Loucy (cell line): ENCODE results near the gene PROZ.
A peak's percentile ranks its signal among the peaks of the same experiment; 100 is the strongest.

Experiments used
- H2AFZ ChIP-seq: fragments of 200-600 bp; sonication (generic); 2 replicates; pipeline ENCODE4 v1.6.0; 2016; ENCODE audit warnings: antibody characterized with exemption, mild to moderate bottlenecking, low read length, moderate library complexity
- H3F3A ChIP-seq: fragments of 200-600 bp; 2 replicates; pipeline ENCODE4 v1.6.0; 2016; ENCODE audit warnings: antibody characterized with exemption, low read depth, mild to moderate bottlenecking
- H3K27me3 ChIP-seq: fragments of 200-600 bp; sonication (generic); 2 replicates; pipeline ENCODE4 v1.6.1; 2014; ENCODE audit warnings: low read length, mild to moderate bottlenecking; ENCODE audit not compliant: insufficient read depth, poor library complexity, severe bottlenecking
- H3K36me3 ChIP-seq: fragments of 200-600 bp; sonication (generic); 2 replicates; pipeline ENCODE4 v1.6.1; 2016; ENCODE audit warnings: low read length; ENCODE audit not compliant: insufficient read depth
- H3K4me1 ChIP-seq: fragments of 200-600 bp; sonication (generic); 2 replicates; pipeline ENCODE4 v1.5.1; 2014; ENCODE audit warnings: low read length, mild to moderate bottlenecking; ENCODE audit not compliant: insufficient read depth, poor library complexity, severe bottlenecking
- H3K4me2 ChIP-seq: fragments of 200-600 bp; sonication (generic); 2 replicates; pipeline ENCODE4 v1.6.0; 2014; ENCODE audit warnings: antibody characterized with exemption, low read length, low read depth, mild to moderate bottlenecking; ENCODE audit not compliant: poor library complexity, severe bottlenecking
- H3K4me3 ChIP-seq: fragments of 200-600 bp; sonication (generic); 2 replicates; pipeline ENCODE4 v1.5.1; 2014; ENCODE audit warnings: low read length, mild to moderate bottlenecking, mixed read lengths; ENCODE audit not compliant: poor library complexity, severe bottlenecking
- H3K79me2 ChIP-seq: fragments of 200-600 bp; sonication (generic); 2 replicates; pipeline ENCODE4 v1.6.1; 2014; ENCODE audit warnings: low read length; ENCODE audit not compliant: insufficient read depth
- H3K9ac ChIP-seq: fragments of 200-600 bp; sonication (generic); 2 replicates; pipeline ENCODE4 v1.6.0; 2014; ENCODE audit warnings: mild to moderate bottlenecking, low read depth, low read length, moderate library complexity; ENCODE audit not compliant: poor library complexity, severe bottlenecking
- H3K9me2 ChIP-seq: fragments of 200-600 bp; sonication (generic); replicated peaks from 2 replicates; pipeline ENCODE4 v1.6.1; 2016; ENCODE audit warnings: low read depth, low read length, mixed read lengths
- H3K9me3 ChIP-seq: fragments of 200-600 bp; sonication (generic); 2 replicates; pipeline ENCODE4 v1.6.1; 2014; ENCODE audit warnings: mild to moderate bottlenecking, antibody characterized with exemption, low read length, low read depth; ENCODE audit not compliant: insufficient read depth
- H4K20me1 ChIP-seq: fragments of 200-600 bp; sonication (generic); 2 replicates; pipeline ENCODE4 v1.6.0; 2014; ENCODE audit warnings: antibody characterized with exemption, low read length, mild to moderate bottlenecking; ENCODE audit not compliant: insufficient read depth, poor library complexity, severe bottlenecking
- EZH2phosphoT487 ChIP-seq: fragments of 200-600 bp; IDR thresholded peaks from 2 replicates; pipeline ENCODE4 v1.6.1; 2018; ENCODE audit warnings: antibody characterized with exemption, mild to moderate bottlenecking, moderate library complexity, borderline replicate concordance
- TF ChIP-seq, protein P1 (sequence below): fragments of 200-600 bp; sonication (generic); conservative IDR thresholded peaks from 2 replicates; pipeline ENCODE4 v1.5.1; 2014; ENCODE audit warnings: mild to moderate bottlenecking, antibody characterized with exemption, low read length

The PROZ gene

DNA sequence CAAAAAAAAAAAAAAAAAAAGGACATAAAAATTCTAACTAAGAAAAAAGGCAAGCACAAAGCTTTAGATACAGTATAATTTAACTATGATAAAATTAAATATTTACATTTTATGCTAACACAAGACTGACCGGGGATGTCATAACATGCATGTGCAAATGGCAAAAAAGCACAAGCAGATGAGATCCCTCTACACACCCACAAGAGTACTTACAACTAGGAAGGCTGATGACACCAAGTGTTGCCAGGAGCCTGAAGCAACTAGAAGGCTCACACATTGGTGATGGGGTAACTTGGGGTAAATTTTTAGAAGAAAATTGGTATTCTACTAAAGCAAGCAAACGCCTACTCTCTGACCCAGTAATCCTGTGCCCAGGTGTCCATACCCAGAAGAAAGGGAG, 43.4 kb downstream of the PROZ start:
- no peak overlapping the region for H3K4me3 ChIP-seq
- H3K4me2 ChIP-seq, result peak overlapping the region; percentile 3
- H3K9ac ChIP-seq, result no peak overlapping the region
- no peaks in the 10 kb centered on the region for H3F3A ChIP-seq
- H3K27me3 ChIP-seq, result no peaks in the 10 kb centered on the region
- H4K20me1 ChIP-seq, result peaks cover 23% of the 10 kb centered on the region
- peaks cover 32% of the 10 kb centered on the region for H3K4me1 ChIP-seq
- TF ChIP-seq, protein P1, sequence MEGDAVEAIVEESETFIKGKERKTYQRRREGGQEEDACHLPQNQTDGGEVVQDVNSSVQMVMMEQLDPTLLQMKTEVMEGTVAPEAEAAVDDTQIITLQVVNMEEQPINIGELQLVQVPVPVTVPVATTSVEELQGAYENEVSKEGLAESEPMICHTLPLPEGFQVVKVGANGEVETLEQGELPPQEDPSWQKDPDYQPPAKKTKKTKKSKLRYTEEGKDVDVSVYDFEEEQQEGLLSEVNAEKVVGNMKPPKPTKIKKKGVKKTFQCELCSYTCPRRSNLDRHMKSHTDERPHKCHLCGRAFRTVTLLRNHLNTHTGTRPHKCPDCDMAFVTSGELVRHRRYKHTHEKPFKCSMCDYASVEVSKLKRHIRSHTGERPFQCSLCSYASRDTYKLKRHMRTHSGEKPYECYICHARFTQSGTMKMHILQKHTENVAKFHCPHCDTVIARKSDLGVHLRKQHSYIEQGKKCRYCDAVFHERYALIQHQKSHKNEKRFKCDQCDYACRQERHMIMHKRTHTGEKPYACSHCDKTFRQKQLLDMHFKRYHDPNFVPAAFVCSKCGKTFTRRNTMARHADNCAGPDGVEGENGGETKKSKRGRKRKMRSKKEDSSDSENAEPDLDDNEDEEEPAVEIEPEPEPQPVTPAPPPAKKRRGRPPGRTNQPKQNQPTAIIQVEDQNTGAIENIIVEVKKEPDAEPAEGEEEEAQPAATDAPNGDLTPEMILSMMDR, result no peak
- no peak for TF ChIP-seq EZH2phosphoT487
- peaks cover 48% of the 10 kb centered on the region for H3K79me2 ChIP-seq
- H3K9me2 ChIP-seq, result no peaks in the 10 kb centered on the region
- H2AFZ ChIP-seq, result no peak overlapping the region
- no peaks in the 10 kb centered on the region for H3K9me3 ChIP-seq
- H3K36me3 ChIP-seq, result peaks cover 29% of the 10 kb centered on the region; the same call in 1 of the 2 replicates

DNA sequence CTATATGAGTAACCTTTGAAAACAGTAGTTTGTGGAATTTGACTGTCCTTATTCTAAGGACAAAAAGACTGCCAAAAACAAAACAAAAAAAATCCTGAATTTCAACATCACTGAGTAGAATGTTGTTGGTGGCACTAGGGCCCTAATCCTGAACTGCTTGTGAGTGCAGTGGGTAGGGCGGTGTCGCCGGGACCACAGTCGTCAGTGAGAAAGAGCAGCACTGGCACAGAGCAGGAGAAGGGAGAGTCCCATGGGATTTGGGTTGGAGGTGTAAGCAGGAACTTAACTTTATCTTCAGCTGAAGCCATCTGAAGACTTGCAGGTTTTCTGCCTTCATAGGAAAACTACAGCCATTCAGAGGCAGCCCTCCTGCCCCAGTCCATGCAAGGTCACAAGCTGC, 44.5 kb downstream of the PROZ start:
- peak overlapping the region; percentile 32 for H3K9ac ChIP-seq
- H2AFZ ChIP-seq, result no peak overlapping the region
- H3K79me2 ChIP-seq, result peaks cover 59% of the 10 kb centered on the region
- H3K36me3 ChIP-seq, result peaks cover 18% of the 10 kb centered on the region; the same call in 1 of the 2 replicates
- no peaks in the 10 kb centered on the region for H3K9me3 ChIP-seq
- H3F3A ChIP-seq, result no peaks in the 10 kb centered on the region
- H3K4me2 ChIP-seq, result peak overlapping the region; percentile 33
- H3K4me3 ChIP-seq, result no peak overlapping the region
- H3K4me1 ChIP-seq, result peaks cover 43% of the 10 kb centered on the region
- no peaks in the 10 kb centered on the region for H3K9me2 ChIP-seq
- H4K20me1 ChIP-seq, result peaks cover 34% of the 10 kb centered on the region
- TF ChIP-seq, protein P1, result no peak
- no peak for TF ChIP-seq EZH2phosphoT487
- H3K27me3 ChIP-seq, result no peaks in the 10 kb centered on the region

DNA sequence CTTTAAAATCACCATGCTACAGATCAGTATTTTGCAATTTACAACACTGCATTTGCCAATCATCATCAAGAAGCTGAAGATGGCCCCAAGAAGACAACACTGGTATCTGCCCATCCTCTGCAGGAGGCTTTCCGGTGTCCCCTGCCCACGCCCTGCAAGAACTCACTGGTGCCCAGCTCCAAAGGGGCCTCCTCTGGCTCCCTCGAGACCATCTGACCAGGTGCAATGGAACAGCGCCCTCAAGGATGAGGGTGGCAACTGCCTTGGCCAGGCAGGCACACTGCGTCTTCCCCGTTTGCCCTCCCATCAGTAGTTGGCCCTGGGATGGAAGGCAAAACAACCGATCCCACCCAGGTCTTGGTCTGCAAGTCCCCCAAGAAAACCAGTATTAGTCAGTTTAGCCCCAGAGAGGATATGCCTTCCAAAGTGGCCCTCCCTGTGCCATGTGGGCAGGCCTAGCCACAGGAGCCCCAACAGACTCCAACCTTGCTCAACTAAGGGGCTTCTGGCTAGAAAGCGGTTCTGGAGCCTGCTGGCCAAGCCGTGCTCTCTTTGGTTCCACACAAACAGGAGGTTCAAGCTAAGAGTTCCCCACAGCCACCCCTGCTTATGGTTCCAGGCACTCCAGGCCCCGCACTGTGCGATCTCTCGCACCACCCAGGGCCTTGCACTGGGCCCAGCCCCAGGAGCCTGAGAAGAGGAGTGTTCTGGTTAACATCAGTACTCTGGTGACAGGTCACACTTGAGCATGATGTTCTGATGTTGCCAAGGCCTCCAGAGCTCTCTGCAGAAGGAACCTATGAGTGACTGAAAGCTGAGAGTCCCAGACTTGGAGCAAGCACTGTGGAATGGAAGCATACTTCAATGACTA, 45.3 kb downstream of the PROZ start:
- Histone ChIP-seq H3K27me3 (no peaks in the 10 kb centered on the region), H3K4me2 (peak overlapping the region; percentile 97), H3K9me3 (no peaks in the 10 kb centered on the region), H3K36me3 (peaks cover 15% of the 10 kb centered on the region; the same call in 1 of the 2 replicates), H3K4me1 (peaks cover 43% of the 10 kb centered on the region), H4K20me1 (peaks cover 34% of the 10 kb centered on the region), H2AFZ (no peak overlapping the region), H3K9me2 (no peaks in the 10 kb centered on the region), H3K79me2 (peaks cover 65% of the 10 kb centered on the region), H3F3A (no peaks in the 10 kb centered on the region), H3K4me3 (no peak overlapping the region), H3K9ac (peak overlapping the region; percentile 32)
- TF ChIP-seq, protein P1, result no peak
- TF ChIP-seq EZH2phosphoT487, result no peak
